Measurements from ENCODE around the gene DIP2B.

DNA sequence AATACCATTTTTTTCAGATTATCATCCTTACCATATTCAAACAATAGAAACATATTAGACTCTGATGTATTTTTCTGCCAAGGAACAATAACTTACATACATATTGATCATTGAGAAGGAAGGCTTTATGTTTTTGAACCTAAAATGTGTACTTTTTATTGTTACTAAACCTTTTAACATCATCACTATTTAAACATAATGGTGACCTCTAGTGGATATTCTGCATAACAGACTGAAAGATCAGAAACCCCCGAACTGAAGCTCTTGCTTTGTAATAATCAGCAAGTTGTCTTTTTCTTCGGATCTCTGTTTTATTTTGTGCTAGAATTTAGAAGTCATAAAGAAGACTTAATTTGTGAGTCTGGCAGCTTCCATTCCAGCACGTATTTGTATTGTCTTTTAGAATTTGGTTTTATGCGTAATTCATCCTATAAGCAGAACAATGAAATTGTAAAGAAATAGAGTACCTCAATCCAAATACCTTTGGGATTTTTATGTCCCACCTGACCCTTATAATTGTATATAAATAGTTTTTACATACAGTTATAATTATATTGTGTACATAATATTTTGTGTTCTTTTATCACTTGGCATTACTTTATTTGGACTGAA lies 133.2 kb downstream of the DIP2B start:
- TF ChIP-seq, protein P1, sequence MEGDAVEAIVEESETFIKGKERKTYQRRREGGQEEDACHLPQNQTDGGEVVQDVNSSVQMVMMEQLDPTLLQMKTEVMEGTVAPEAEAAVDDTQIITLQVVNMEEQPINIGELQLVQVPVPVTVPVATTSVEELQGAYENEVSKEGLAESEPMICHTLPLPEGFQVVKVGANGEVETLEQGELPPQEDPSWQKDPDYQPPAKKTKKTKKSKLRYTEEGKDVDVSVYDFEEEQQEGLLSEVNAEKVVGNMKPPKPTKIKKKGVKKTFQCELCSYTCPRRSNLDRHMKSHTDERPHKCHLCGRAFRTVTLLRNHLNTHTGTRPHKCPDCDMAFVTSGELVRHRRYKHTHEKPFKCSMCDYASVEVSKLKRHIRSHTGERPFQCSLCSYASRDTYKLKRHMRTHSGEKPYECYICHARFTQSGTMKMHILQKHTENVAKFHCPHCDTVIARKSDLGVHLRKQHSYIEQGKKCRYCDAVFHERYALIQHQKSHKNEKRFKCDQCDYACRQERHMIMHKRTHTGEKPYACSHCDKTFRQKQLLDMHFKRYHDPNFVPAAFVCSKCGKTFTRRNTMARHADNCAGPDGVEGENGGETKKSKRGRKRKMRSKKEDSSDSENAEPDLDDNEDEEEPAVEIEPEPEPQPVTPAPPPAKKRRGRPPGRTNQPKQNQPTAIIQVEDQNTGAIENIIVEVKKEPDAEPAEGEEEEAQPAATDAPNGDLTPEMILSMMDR (IDR thresholded peaks at IDR 0.05), result peak; percentile 56 to 75 (median 74)
- TF ChIP-seq POLR2A (IDR thresholded peaks at IDR 0.05), result no peak
